Motor neuron (in vitro differentiated cells): Measurements from ENCODE around the gene GPBP1. TPM values are rescaled to one million over a fixed set of nuclear protein-coding genes. Genes with fewer than 3 reads are reported as not detected.
"Not testable (repeated sequence)": the region's sequence is repeated elsewhere in the genome, so short reads cannot be mapped to it uniquely, and the experiment has no call there.

ENCODE experiments used
- ATAC-seq, 8 experiments: fragments of 200-7000 bp; cut with Tn5 transposase; replicated peaks in 6 of 8; 2 replicates each; pipeline ENCODE4 v1.8.0; 2021; ENCODE audit warnings: mild to moderate bottlenecking in 8 of 8, moderate library complexity in 8 of 8
- H3K27ac ChIP-seq, 2 donors: fragments of 250-450 bp; sonication (Bioruptor Pico); 2 replicates each; pipeline ENCODE4 v1.9.0; 2021; ENCODE audit warnings: antibody characterized with exemption in 2 of 2, mild to moderate bottlenecking in 2 of 2, moderate library complexity in 1 of 2
- H3K4me1 ChIP-seq, 2 donors: fragments of 250-450 bp; sonication (Bioruptor Pico); replicated peaks in 1 of 2; 2 replicates each; pipeline ENCODE4 v1.6.1; 2021; ENCODE audit warnings: antibody characterized with exemption in 2 of 2, mild to moderate bottlenecking in 2 of 2, moderate library complexity in 1 of 2
- H3K4me3 ChIP-seq, 5 donors: fragments of 250-450 bp; sonication (Bioruptor Pico); 2 replicates each; pipeline ENCODE4 v1.9.0; 2021; ENCODE audit warnings: antibody characterized with exemption in 5 of 5, mild to moderate bottlenecking in 5 of 5, moderate library complexity in 4 of 5
- WGBS, 10 experiments: fragments of 450-650 bp; shearing (Covaris generic); methylation state at CpG; one replicate each; pipeline ENCODE4 v1.0.0; 2022; 5-methylcytosine and 5-hydroxymethylcytosine counted together
- in situ Hi-C, 9 experiments: fragments of 400-800 bp; cut with MboI; loops; one replicate each; pipeline ENCODE4 v1.15.0; 2021; ENCODE audit warnings: low sequenced_read_pairs in 9 of 9, low pct_unique_long_range_greater_than_20kb in 2 of 9; ENCODE audit not compliant: unreplicated experiment in 9 of 9
- total RNA-seq, 8 experiments: library from RNA; unstranded; fragments of 300-600 nt; gene quantifications; 2 replicates each; pipeline versions ENCODE4 v1.2.3 to v1.2.4, GENCODE V29; 2022

GPBP1 gene
- total RNA-seq, 8 experiments from 2014 or later: 51.5 to 102 (median 90.8) TPM

DNA sequence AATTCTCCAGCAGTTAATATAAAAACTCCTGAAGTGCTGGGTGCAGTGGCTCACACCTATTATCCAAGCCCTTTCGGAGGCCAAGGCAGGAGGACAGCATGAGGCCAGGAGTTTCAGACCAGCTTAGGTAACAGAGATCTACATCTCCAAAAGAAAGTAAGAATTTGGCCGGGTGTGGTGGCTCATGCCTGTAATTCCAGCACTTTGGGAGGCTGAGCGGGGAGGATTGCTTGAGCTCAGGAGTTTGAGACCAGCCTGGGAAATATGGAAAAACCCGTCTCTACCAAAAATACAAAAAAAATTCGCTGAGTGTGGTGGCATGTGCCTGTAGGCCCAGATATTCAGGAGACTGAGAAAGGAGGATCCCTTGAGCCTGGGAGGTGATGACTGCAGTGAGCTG lies 6.7 kb upstream of the GPBP1 start:
- Histone ChIP-seq H3K4me3 (no peak overlapping the region), H3K4me1 (no peaks in the 10 kb centered on the region), H3K27ac (no peak overlapping the region)
- in situ Hi-C loops: loop anchor here in 1 of 9 experiments (25.0 kb wide), 1 partner anchor 205 kb away; the partner anchor contains the start of gene MIER3
- 73 to 100% (median 100%) methylated on average over 2 to 5 of the region's 5 CpGs; no CpG with 5 or more reads in 1 of the 10 experiments for WGBS, 10 experiments
- ATAC-seq: no peak

- H3K4me1 ChIP-seq, ATAC-seq, H3K27ac ChIP-seq, H3K4me3 ChIP-seq: not testable (repeated sequence)
- in situ Hi-C loops: loop anchor here in 1 of 9 experiments (25.0 kb wide), 1 partner anchor 208 kb away; the partner anchor contains the start of gene MIER3
- WGBS, 10 experiments: 76 to 100% (median 90%) methylated on average over 2 to 9 of the region's 13 CpGs; no CpG with 5 or more reads in 3 of the 10 experiments
Measured at GRCh38 chr5:57170116-57170515, 3.7 kb upstream of the GPBP1 start.

- in situ Hi-C loops: loop anchor here in 1 of 9 experiments (25.0 kb wide), 1 partner anchor 210 kb away; the partner anchor contains the start of gene MIER3
- ATAC-seq: no peak
- no peaks in the 10 kb centered on the region for H3K4me1 ChIP-seq
- H3K4me3 ChIP-seq: peak overlapping the region; percentile 89 to 98 (median 96)
- H3K27ac ChIP-seq: no peak overlapping the region
- WGBS, 10 experiments: 29 to 74% (median 52%) methylated on average over 3 to 16 of the region's 16 CpGs
Measured at GRCh38 chr5:57171816-57172465, 1.9 kb upstream of the GPBP1 start.

DNA sequence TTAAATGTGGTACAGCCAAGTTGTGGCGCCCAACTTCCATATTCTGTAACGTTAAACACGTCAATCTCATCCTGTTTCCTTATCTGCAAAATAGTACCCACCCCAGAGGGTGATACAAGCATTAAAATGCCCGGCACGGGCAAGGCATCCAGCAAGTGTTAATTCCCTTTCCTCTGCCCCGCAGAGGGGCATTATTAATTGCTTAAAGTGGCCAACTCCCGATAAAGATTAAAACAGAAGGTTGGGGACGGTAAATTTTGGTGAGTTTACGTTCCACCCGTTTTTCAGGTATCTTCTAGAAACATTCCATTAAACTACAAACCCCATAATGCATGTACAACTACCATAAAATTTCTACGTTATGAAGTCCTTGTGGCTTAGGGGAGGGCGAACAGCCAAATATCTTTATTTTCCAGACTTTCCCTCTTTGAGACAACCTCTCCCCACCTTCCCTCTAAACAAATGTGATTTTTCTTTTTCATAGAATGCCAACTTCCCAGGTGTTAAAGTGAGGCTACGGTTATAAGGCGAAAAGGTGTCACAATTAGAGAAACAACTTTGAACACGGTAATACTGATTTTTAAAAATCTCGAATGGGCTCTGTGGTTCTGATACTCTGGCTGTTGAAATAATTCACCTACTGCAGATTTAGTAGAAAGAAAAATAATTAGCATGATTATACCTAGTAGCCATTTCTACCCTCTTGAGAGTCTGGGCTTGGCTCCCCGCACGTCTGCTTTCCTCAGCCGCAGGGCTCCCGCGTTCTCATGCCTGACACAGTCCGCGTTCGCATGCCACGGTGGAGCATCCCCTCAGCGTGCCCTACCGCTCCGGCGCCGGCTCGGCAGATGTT lies 1.2 kb upstream of the GPBP1 start:
- WGBS, 10 experiments: 0 to 20% (median 1%) methylated on average over 1 to 19 of the region's 31 CpGs
- in situ Hi-C loops: loop anchor here in 1 of 9 experiments (25.0 kb wide), 1 partner anchor 210 kb away; the partner anchor contains the start of gene MIER3
- Histone ChIP-seq H3K27ac (peak overlapping the region; percentile 96 to 98), H3K4me3 (peak overlapping the region; percentile 89 to 98 (median 96)), H3K4me1 (no peaks in the 10 kb centered on the region)
- ATAC-seq: no peak

DNA sequence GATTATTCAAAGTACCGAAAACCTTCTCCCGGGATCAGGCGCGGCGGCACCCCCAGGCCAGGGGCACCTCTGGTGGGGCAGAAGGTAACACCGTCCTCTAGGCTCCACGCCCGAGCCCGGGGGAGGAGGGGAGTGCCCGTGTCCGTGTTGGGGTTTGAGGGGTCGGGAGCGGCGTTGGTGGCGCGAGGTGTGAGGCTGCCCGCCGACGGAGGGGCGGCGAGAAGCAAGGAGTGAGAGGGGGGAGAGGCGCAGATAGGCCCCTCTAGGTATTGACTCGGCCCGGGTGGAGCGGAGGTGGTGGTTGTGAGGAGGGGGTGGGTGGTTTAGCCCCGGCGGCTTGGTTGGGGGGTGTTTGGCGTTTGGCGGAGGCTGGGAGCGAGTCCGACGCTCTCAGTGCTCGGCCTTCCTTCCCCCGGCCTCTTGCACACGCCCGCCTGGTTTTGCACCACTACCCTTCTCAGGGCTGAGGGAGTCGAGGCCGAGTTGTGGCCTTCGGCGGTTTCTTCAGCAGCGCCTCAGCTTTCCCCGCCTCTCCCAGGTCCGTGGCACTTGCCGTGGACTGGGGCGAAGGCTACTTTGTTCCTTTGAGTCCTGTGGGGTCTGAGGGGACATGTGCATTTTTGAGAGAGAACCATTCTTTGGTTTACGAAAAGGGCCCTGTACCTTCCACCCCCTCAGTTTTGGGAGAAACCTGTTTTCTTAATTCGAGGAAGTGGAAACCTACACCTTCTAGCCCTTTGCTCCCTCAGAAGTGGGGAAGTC lies 450 bp downstream of the GPBP1 start:
- peak overlapping the region; percentile 89 to 98 (median 96) for H3K4me3 ChIP-seq
- in situ Hi-C loops: loop anchor here in 1 of 9 experiments (25.0 kb wide), 1 partner anchor 212 kb away; the partner anchor contains the start of gene MIER3
- ATAC-seq: peak; percentile 1 to 22 (median 13)
- peaks cover 3 to 14% of the 10 kb centered on the region in 2 donors for H3K4me1 ChIP-seq
- peak overlapping the region; percentile 96 to 98 for H3K27ac ChIP-seq
- 0% methylated on average over 1 to 9 of the region's 47 CpGs; no CpG with 5 or more reads in 5 of the 10 experiments for WGBS, 10 experiments

DNA sequence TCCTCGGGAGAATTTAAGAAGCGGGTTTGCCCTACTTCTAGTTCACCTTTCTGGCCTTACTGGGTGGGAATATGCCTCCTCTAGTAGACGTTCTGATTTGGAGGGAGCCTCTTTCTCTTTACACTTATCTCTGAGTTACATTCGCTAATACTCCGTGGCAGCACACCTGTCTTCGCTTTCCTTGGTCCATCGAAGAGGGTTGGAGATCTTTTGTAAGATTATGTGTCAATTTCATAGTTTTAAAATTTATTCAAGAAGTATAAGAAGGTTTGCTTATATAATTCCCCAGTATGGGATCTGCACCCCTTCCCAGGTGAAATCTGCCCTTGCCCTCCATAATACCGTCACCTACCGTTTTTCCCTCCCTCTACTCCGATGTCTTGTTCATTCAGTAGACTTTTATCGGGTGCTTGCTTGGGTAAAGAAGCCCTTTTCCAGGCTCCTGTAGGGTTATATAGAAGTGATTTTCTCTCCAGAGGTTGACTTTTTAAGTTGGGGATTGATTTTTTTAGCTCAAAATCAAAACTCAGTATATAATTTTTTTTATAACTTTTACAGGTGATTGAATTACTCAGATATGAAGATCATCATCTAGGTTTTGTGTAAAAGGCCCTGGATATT lies 1.1 kb downstream of the GPBP1 start:
- ATAC-seq: no peak
- peak overlapping the region; percentile 89 to 98 (median 96) for H3K4me3 ChIP-seq
- in situ Hi-C loops: loop anchor here in 1 of 9 experiments (25.0 kb wide), 1 partner anchor 213 kb away; the partner anchor contains the start of gene MIER3
- WGBS, 10 experiments: 0 to 6% (median 0%) methylated on average over 5 to 11 of the region's 11 CpGs; no CpG with 5 or more reads in 2 of the 10 experiments
- peak overlapping the region; percentile 96 to 98 for H3K27ac ChIP-seq
- peaks cover 8 to 20% of the 10 kb centered on the region in 2 donors for H3K4me1 ChIP-seq

- 0 to 16% (median 2%) methylated on average over 4 to 11 of the region's 11 CpGs for WGBS, 10 experiments
- peak overlapping the region; percentile 89 to 98 (median 96) for H3K4me3 ChIP-seq
- no peak overlapping the region for H3K27ac ChIP-seq
- ATAC-seq: no peak
- H3K4me1 ChIP-seq: peaks cover 8 to 24% of the 10 kb centered on the region in 2 donors
- in situ Hi-C loops: no loop called here
Measured at GRCh38 chr5:57175551-57176309, 1.9 kb downstream of the GPBP1 start.

GRCh38 chr5:57176350-57176857 lies 2.5 kb downstream of the GPBP1 start:
- Histone ChIP-seq H3K27ac (no peak overlapping the region), H3K4me1 (peaks cover 8 to 24% of the 10 kb centered on the region in 2 donors), H3K4me3 (peak overlapping the region; percentile 89 to 98 (median 96))
- in situ Hi-C loops: no loop called here
- ATAC-seq: no peak
- WGBS, 10 experiments: 0 to 9% (median 1%) methylated on average over 2 to 7 of the region's 7 CpGs; no CpG with 5 or more reads in 1 of the 10 experiments

DNA sequence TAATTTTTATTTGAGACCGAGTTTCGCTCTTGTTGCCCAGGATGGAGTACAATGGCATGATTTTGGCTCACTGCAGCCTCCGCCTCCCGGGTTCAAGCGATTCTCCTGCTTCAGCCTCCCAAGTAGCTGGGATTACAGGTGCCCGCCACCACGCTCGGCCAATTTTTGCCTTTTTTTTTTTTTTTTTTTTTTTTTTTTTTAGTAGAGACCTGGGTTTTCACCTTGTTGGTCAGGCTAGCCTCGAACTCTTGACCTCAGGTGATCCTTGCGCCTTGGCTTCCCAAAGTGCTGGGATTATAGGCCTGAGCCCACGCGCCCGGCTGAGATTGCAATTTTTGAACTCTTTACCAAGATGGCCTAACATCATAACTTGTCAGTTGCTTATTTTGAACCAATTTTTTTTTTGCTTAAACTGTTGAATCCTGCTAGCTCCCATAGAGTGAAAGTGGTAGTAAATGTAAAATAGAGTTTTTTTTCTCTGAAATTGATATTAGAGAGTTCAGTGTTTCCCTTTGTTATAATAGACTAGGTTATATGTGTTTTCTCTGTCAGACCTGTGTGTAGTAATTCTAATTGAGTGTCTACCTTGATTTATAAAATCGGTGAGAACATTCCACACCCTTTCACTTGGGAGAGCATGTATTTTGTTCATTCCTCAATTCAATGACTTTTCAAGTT lies 3.8 kb downstream of the GPBP1 start:
- Histone ChIP-seq H3K4me3 (peak overlapping the region in 3 of 5 donors; percentile 16 to 98 (median 23)), H3K27ac (no peak overlapping the region), H3K4me1 (peaks cover 8 to 24% of the 10 kb centered on the region in 2 donors)
- in situ Hi-C loops: no loop called here
- 63 to 93% (median 88%) methylated on average over 3 to 13 of the region's 14 CpGs; no CpG with 5 or more reads in 2 of the 10 experiments for WGBS, 10 experiments
- no peak for ATAC-seq

- Histone ChIP-seq H3K4me3 (peak overlapping the region; percentile 11 to 23 (median 18)), H3K4me1 (peaks cover 8 to 24% of the 10 kb centered on the region in 2 donors)
- 0 to 78% (median 55%) methylated on average over 1 to 12 of the region's 12 CpGs; no CpG with 5 or more reads in 1 of the 10 experiments for WGBS, 10 experiments
- in situ Hi-C loops, H3K27ac ChIP-seq, ATAC-seq: not testable (repeated sequence)
Measured at GRCh38 chr5:57178238-57178637, 4.4 kb downstream of the GPBP1 start.
